Measurements from ENCODE around the gene ADAP1.

Gene ADAP1

DNA sequence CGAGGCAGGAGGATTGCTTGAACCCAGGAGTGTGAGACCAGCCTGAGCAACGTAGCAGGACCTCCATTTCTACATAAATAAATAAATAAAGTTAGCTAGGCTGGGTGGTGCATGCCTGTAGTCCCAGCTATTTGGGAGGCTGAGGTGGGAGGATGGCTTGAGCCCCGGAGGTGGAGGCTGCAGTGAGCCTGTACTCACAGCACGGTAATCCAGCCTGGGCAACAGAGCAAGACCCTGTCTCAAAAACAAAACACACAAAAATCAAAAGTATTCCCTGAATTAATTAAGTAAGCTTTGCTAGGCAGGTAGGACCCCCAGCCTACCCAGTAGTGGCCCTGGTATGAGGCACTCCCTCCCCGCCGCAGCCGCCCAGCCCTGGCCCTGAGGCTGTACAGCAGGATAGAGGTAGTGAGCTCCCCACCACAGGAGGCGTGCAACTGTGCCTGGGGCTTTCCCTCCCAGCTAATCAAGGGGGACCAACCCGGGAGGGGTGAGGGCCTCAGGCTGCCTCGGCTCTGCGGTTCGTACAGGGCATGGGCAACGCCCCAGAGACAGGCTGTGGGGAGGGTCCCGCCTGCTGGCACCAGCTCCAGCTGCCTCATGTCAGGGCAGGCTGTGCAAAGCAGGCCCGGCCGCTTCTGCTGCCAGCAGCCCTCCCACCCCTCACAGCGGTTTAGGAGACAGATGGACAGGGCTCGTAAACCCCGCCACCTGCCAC is 27.5 kb upstream of the ADAP1 start:
- Histone ChIP-seq H3K4me1 (ENCODE audit: control insufficient read depth in 1 of 2, insufficient read depth in 1 of 2, low read depth in 1 of 2, low read length in 1 of 2) (no peaks in the 10 kb centered on the region), H3K4me3 (ENCODE audit: low read depth in 1 of 2, low read length in 1 of 2) (no peak overlapping the region), H3K27ac (no peak overlapping the region), H3K27me3 (peaks cover 20% of the 10 kb centered on the region), H3K36me3 (no peaks in the 10 kb centered on the region), H3K9me3 (no peaks in the 10 kb centered on the region)
- TF ChIP-seq, protein P1, sequence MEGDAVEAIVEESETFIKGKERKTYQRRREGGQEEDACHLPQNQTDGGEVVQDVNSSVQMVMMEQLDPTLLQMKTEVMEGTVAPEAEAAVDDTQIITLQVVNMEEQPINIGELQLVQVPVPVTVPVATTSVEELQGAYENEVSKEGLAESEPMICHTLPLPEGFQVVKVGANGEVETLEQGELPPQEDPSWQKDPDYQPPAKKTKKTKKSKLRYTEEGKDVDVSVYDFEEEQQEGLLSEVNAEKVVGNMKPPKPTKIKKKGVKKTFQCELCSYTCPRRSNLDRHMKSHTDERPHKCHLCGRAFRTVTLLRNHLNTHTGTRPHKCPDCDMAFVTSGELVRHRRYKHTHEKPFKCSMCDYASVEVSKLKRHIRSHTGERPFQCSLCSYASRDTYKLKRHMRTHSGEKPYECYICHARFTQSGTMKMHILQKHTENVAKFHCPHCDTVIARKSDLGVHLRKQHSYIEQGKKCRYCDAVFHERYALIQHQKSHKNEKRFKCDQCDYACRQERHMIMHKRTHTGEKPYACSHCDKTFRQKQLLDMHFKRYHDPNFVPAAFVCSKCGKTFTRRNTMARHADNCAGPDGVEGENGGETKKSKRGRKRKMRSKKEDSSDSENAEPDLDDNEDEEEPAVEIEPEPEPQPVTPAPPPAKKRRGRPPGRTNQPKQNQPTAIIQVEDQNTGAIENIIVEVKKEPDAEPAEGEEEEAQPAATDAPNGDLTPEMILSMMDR (IDR thresholded peaks at IDR 0.05) = no peak

DNA sequence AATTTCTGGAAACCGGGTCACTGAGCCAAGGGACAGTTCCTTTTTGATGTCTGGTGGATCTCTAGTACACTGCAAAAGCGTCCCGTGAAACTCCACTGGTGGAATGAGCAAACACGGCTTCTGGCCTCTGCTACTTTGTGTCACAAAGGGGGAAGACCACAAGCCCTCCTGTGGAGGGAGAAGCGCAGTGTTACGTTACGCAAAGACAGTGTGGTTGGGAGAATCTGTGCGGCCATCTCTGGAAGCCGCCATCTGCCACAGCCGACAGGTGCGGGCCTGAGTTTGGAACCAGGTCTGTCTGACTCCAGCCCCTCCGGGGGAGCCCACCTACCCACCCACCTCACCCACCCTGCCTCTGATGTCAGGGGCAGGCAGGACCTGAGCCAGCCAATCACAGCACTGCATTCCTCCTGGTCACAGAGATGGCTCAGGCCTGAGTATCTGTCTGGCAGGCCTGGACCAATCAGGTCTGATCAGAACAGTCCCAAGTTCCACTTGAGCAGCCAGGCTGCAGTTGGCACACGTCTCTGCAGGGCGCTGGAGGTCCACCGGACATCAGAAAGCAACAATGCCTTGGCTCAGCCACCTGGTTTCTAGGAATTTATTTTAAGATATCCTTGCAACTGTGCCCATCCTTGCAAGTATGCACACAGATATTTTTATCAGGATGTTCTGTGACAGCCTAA is 25.5 kb upstream of the ADAP1 start:
- Histone ChIP-seq H3K36me3 (no peaks in the 10 kb centered on the region), H3K27me3 (peaks cover 1% of the 10 kb centered on the region), H3K4me1 (ENCODE audit: control insufficient read depth in 1 of 2, insufficient read depth in 1 of 2, low read depth in 1 of 2, low read length in 1 of 2) (peaks cover 4 to 5% of the 10 kb centered on the region in 2 experiments), H3K4me3 (ENCODE audit: low read depth in 1 of 2, low read length in 1 of 2) (no peak overlapping the region), H3K9me3 (no peaks in the 10 kb centered on the region), H3K27ac (no peak overlapping the region)
- TF ChIP-seq, protein P1 (IDR thresholded peaks at IDR 0.05) = no peak

DNA sequence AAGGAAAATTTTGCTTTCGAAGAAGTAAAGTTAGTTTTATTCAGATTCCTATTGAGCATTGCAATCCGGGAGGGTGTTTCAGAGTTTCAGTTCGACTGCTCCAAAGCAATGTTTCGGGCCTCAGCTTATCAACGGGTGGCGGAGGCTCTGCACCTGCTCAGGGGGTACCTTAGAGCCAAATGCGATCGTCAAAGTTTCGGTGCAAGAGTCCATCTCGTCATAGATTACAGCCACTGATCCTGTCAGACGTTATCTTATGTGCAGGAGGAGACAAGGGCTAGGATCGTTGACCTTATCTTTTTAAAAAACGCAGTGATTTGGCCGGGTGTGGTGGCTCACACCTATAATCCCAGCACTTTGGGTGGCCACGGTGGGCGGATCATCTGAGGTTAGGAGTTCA is 24.7 kb upstream of the ADAP1 start:
- H3K27me3 ChIP-seq = no peaks in the 10 kb centered on the region

DNA sequence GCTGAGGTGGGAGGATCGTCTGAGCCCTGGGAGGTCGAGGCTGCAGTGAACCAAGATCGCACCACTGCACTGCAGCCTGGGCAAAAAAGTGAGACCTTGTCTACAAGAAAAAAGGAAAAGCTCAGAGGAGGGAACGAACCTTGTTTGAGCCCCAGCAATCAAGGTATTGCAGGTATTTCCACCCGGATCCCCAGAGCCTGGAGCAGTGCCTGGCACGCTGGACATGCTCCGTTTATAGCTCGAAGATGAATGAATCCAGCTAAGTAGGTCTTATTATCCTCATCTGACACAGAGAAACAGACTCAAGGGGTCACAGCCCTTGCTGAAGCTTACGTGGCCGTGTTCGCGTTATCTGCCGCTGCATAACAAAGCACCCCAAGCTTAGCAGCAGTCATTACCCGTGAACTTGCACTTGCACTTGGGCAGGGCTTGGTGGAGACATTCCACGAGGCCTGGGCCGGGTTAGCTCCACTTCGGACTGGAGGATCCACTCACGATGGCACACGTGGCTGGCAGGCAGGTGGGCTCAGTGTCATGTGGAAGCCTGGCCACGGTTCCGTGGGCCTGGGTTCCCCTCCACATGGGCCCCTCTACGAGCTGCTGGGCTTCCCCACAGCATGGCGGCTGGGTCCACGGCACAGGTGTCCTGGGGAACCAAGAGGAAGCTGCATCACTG is 24.1 kb upstream of the ADAP1 start:
- no peaks in the 10 kb centered on the region for H3K27me3 ChIP-seq

More for the DNA sequence above, 24.7 kb upstream of the ADAP1 start:
- H3K4me3 ChIP-seq (ENCODE audit: low read depth in 1 of 2, low read length in 1 of 2) = no peak overlapping the region
- no peak overlapping the region for H3K27ac ChIP-seq
- no peaks in the 10 kb centered on the region for H3K9me3 ChIP-seq
- no peaks in the 10 kb centered on the region for H3K36me3 ChIP-seq
- peaks cover 6 to 13% of the 10 kb centered on the region in 2 experiments for H3K4me1 ChIP-seq (ENCODE audit: control insufficient read depth in 1 of 2, insufficient read depth in 1 of 2, low read depth in 1 of 2, low read length in 1 of 2)
- TF ChIP-seq, protein P1 (IDR thresholded peaks at IDR 0.05) = no peak

DNA sequence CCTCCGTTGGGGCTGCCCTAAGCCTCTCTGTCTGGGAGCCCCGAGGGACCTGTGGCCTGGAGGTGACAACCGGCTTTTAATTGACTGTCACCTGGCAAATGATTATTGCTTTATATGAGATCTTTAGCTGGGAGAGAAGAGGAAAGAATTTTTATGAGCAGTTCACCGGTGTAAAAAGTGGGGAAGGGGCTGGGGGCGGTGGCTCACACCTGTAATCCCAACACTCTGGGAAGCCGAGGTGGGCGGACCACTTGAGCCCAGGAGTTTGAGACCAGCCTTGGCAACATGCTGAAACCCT is 23.5 kb upstream of the ADAP1 start:
- Histone ChIP-seq H3K4me3 (ENCODE audit: low read depth in 1 of 2, low read length in 1 of 2) (no peak overlapping the region), H3K36me3 (peaks cover 6% of the 10 kb centered on the region), H3K9me3 (no peaks in the 10 kb centered on the region), H3K4me1 (ENCODE audit: control insufficient read depth in 1 of 2, insufficient read depth in 1 of 2, low read depth in 1 of 2, low read length in 1 of 2) (peaks cover 17 to 24% of the 10 kb centered on the region in 2 experiments), H3K27me3 (no peaks in the 10 kb centered on the region), H3K27ac (no peak overlapping the region)
- TF ChIP-seq, protein P1 (IDR thresholded peaks at IDR 0.05) = no peak

More for the DNA sequence above, 24.1 kb upstream of the ADAP1 start:
- H3K4me1 ChIP-seq (ENCODE audit: control insufficient read depth in 1 of 2, insufficient read depth in 1 of 2, low read depth in 1 of 2, low read length in 1 of 2) = peaks cover 12 to 19% of the 10 kb centered on the region in 2 experiments
- no peak overlapping the region for H3K27ac ChIP-seq
- H3K9me3 ChIP-seq = no peaks in the 10 kb centered on the region
- peaks cover under 1% of the 10 kb centered on the region for H3K36me3 ChIP-seq
- TF ChIP-seq, protein P1 (IDR thresholded peaks at IDR 0.05) = no peak
- no peak overlapping the region for H3K4me3 ChIP-seq (ENCODE audit: low read depth in 1 of 2, low read length in 1 of 2)
